A204.1 (cell line): Measurements from ENCODE around the gene MAD1L1.

Experiments
- FAIRE-seq: peaks from 2 replicates; lab custom pipeline; 2012; peaks lifted over from hg19 to GRCh38; lab: Jason Lieb, UNC

The MAD1L1 gene

GRCh38 chr7:1858435-1859265 is 374.1 kb downstream of the MAD1L1 start:
- no peak for FAIRE-seq

GRCh38 chr7:1857487-1858421 is 375.0 kb downstream of the MAD1L1 start:
- FAIRE-seq = no peak

GRCh38 chr7:1856888-1857441 is 375.8 kb downstream of the MAD1L1 start:
- FAIRE-seq = no peak

- FAIRE-seq = no peak
Measured at GRCh38 chr7:1856161-1856887, 376.4 kb downstream of the MAD1L1 start.

DNA sequence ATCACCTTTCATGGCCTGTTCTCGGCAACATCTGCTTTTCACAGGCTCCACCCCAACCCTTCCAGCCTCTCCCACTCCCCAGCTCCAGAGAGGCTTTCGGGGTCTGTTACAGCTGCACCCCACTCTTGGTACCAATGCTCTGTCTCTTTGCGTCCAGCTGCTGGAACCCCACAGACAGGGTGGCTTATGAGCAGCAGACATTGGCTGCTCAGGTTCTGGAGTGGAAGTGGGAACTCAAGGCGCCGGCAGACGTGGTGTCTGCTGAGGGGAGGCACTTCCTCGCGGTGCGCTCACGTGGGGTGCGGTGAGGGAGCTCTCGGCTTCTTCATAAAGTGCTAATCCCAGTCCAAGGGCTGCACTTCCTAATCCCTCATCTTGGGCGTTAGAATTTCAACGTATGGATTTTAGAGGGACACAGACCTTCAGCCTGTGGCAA is 377.0 kb downstream of the MAD1L1 start:
- FAIRE-seq = no peak

- no peak for FAIRE-seq
Measured at GRCh38 chr7:1854866-1855724, 377.6 kb downstream of the MAD1L1 start.

DNA sequence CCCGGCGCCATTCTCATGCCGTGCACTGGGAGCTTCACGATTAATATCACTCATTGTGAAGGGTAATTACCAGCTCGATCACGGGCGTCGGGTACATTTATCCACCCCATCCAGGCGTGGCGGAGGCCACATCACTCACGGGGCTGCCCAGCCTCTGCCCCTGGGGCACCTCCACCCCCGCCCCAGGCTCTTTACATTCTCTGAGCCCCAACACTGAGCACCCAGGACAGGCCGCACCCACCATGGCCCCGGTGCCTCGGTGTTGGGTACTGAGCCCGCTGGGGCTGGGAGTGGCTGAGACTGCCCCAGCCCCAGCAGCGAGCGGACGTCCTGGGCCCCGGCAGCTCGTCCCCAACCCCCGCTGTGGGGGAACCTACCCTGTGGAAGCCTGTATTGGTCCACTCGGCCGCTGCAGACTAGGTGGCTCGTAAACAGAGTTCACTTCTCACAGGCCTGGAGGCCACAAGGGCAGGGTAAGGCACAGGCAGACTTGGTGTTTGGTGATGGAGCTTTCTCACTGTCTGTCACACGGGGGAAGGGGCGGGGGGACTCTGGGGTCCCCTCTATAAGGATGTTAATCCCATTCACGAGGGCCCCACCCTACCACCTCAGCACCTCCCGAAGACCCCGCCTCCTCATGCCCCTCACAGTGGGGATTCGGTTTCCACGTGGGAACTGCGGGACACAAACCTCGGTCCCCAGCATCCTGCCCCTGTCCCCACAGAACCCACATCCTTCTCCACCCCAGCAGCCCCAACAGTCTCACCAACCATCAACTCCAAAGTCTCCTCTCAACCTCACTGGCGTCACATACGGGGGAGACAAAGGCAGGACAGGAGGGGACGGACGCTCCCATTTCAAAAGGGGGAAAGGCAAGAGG is 378.5 kb downstream of the MAD1L1 start:
- no peak for FAIRE-seq

GRCh38 chr7:1853431-1853985 is 379.2 kb downstream of the MAD1L1 start:
- no peak for FAIRE-seq

DNA sequence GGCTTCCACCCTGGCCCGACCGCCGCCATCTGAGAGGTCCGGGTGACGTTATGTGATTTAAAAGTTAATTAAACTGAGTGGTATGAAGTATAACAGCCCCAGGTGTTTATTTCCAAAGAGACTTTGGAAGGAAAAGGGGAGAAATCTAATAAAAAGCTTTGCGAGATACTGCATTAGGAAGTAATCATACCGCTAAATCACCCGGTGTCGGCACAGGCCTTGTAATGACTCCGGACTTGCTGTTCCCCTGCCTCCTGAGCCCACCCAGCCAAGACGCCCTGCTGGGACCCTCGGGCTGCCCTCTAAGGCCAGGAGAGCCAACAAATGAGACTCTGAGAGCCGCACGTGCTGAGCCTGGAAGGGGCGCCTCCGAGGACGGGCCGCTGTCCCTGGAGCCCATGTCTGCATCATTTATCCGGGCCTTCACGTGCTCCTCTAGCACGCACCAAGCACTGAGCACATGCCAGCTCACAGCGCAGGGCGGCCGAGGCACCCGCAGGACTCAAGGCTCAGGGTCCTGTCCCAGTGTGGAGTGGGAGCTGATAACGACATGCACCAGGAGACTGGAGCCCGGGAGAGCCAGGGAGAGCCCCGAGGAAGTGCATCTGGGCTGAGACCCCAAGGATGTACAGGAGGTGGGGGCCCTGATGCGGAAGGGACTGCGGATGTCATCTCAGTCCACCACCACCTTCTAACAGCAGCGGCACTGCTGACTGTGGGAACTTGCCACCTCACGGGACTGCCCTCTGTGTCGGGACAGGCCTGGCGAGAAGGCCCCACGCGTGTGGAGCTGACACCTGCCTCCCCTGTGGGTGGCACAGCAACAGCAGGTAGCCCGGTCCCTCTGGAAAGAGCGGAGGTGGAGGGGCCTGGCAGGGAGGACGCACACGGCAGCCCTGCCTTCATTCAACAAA is 380.0 kb downstream of the MAD1L1 start:
- FAIRE-seq = no peak

DNA sequence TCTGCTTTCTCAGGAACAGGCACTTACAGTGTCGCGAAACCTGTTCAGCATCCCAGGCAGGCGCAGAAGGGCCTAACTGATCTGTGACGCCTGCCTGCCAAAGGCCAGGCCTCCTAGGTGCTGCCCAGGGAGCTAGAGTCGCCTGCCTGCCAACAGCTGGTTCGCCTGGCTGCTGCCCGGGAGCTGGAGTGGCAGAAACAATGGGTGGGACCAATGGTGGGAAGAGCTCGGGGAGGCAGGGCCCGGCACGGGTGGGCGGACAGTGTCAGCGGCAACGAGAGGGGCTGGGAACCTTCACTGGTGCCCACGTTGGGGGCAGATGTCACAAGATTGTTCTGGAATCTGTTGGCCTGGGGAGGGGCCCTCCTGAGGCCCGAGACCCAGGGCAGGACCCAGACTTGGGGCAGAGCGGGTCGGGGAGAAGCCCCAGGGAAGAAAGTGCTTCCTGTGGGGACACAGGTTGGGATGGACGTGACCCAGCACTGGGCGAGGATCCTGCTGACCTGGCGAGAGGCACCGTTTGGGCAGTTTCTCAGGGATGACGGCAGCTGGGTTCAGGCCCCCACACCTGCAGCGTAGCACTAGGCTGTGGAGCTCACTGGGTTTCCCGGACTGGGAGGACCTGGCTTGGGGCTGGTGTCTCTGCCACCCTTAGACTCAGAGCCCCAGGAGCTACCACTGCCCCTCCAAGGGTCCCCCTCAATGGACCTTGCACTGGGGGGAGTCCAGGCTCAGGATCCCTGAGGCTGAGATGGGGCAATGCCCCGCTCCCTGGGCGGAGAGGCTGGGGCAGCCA is 380.8 kb downstream of the MAD1L1 start:
- FAIRE-seq = no peak

- FAIRE-seq = no peak
Measured at GRCh38 chr7:1850976-1851571, 381.7 kb downstream of the MAD1L1 start.

DNA sequence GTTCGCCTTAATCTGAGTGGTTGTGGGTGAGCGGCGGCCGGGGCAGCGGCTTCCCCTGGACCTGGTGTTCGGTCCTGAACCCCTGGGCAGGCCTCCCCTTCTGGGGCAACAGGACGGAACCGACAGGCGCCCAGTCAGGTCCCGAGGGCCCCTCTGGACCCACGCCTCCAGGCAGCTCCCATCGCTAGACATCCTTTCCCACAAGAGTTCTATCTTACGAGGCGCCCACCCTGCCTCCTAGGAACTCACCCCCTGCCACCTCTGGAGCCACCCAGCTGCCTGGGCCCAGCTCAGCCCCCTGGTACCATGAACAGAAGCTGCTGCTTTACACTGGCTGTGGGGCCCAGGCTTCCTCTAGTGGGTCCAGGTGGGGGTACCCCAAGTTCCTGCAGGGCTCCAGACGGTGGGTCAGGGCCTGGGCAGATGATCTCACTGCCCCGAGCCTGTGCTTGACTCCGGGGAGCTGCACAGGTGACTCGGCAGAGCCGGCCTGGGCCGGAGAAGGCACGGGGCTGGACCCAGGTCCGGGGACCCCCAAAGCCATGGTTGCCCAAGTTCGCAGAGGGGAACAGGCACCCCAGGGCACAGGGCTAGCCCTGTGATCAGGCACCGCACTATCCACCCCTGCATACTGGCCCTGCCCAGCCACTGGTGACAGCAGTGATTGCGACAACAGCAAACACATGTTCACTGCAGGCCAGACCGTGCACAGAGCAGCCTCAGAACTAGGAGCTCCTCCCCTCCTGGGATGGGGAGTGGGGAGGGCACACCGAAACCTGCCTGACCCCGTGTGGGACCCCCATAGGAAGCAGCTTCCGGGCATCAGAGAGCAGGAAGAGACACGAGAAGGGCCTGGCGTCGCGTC is 382.4 kb downstream of the MAD1L1 start:
- no peak for FAIRE-seq

GRCh38 chr7:1849351-1850041 is 383.2 kb downstream of the MAD1L1 start:
- FAIRE-seq = no peak

- no peak for FAIRE-seq
Measured at GRCh38 chr7:1848911-1849311, 383.8 kb downstream of the MAD1L1 start.

GRCh38 chr7:1848013-1848640 is 384.6 kb downstream of the MAD1L1 start:
- FAIRE-seq = no peak
